HG03097 (cell line): ENCODE results near the gene ROR2.

Experiments used
- ATAC-seq: cut with Tn5 transposase; IDR thresholded peaks from one replicate; pipeline ENCODE4 v1.9.1; 2021; ENCODE audit not compliant: unreplicated experiment, low FRiP score

ROR2 gene

DNA sequence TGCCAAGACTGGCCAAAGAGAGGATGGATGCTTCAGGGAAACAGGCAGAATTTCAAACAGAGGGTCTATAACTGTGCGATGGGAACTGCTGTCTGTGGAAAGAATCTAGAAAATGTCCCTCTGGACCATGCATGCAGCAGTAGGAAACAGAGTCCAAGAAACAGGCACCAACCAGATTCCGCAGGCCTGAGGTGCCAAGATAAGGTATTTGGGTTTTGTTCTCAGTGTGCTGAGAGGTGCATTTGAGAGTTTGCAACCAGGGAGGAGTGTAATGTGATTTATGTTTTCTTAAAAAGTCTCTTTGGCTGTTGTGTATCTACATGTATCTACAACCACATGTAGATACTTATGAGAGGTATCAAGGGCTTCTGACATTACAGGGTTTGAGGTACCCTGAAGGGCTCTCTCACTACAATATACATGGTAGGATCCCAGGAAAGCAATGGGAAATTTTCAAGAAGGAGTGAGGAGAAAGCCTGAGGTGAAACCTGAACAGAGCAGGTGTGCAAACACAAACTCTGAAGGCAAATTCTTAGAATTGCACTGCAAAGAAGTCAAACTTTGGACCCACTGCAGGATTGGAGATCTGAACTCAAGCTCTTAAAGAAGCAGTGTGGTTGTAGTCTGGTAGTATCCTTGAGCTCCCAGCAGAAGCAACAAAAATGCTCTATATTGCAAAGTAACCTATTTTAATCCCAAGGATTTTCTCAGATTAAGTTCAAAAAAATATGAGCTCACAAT lies 343.6 kb downstream of the ROR2 start:
- no peak for ATAC-seq

DNA sequence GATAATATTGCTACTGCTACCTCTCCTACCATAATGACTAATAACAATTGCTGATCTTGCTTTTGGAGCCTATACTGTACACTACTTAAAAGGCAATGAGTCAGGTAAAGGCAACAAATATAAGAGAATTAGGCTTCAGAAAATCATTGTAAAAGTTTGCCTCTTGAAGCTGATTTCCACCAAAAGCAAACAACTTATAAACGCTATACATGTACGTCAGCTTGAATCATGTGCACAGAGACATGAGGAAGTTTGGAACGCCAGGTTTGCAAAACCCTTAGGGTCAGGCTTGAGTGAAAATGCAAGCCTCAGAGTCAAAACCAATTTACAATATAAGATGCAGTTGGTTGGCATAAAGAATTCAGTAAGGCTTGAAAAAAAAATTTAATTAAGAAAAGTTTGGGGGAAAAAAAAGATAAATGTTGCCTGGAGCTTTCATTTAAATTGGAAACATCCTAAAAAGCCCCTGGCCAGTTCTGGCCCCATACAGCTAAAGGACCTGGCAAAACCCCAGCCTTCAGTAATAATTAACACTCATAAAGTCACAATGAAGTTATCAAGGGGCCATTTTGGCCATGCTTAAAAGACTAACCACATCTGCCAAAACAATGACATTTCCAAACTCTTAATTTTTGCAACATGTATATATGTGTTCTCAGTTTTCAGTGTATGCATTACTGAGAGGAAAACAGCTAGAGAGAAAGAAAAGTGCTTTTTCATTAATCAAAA lies 345.4 kb downstream of the ROR2 start:
- no peak for ATAC-seq

DNA sequence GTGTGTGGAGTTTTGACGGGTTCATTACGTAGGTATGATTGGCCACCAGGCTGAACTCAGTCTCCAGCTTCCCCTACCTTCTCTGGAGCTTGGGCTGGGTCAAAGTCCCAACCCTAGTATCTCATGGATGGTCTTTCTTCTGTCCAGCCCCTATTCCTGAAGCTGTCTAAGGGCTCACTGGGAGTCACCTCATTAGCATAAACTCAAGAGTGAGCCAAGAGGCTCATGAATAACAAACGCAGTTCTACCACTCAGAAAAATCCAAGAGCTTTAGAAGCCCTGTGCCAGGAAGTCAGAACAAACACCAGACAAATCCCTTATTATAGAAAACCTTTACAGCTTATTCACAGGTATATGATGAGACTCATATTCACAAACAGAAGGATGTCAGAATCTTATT lies 346.1 kb downstream of the ROR2 start:
- no peak for ATAC-seq

DNA sequence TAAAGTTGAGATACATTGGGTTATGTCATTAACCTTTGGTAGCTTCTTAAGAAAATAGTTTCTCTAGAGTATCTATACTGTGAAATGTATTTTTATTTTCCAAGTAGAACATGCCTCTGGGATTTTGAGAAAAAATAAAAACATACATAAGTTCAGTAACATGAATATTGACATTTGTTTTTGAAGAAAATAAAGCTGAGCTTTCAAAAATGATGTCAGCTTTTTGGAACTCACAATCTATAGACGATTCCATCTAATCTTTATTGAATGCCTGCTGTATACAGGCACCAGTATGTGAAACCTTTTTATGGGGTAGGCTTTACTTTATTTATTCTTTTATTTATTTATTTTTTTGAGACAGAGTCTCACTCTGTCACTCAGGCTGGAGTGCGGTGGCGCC lies 350.5 kb downstream of the ROR2 start:
- ATAC-seq, result no peak

DNA sequence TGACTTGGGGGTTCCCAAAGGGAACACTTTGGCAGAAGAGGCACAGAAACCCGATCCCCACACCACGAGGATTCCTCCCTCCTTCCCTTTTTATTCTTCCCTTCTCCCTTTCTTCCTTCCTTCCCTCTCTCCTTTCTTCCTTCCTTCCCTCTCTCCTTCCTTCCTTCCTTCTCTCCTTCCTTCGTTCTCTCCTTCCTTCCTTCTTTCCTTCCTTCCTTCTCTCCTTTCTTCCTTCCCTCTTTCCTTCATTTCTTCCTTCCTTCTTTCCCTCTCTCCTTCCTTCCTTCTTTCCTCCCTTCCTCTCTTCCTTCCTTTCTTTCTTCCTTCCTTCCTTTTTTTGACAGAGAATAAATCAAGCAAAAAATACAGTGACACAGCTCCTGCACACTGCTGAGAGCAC lies 358.4 kb downstream of the ROR2 start:
- no peak for ATAC-seq

DNA sequence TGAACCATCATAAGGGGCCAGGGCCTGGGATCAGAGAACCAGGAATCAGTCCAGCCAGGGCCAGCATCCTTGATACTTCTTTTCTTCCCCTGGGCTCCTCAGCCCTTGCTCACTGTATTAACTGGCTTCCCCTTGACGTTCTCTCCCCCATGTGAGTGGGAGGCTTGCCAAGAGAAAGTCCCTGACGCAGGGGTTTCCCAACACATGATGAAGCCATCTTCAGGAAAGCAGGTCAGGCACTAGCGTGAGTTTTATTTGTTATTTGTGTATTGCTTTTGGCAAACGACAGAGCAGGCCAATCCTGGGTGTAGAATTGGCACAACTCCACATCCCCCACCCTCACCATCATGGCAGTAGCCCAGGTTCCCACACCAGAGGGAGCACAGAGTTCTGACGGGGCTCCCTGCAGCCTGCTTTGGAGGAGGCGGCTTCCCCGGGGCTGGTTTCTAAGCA lies 360.9 kb downstream of the ROR2 start:
- ATAC-seq, result no peak

DNA sequence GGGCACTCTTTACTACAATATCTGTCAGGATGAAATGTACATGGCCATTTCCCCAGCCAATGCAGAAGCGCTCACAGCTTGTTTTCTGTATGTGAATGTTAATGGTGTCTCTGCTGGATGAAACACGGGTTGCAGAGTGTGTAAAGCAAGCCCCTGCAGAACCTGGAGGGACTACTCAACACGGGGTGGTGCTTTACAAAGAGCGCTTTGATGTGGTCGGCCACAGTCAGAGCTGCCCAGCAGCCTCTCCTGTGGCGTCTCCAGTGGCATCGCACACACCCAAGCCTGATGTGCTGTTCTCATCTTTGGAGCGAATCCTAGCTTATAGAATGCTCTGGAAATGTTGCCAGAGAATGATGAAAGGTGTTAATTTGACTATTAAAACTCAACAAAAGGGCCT lies 363.7 kb downstream of the ROR2 start:
- no peak for ATAC-seq

DNA sequence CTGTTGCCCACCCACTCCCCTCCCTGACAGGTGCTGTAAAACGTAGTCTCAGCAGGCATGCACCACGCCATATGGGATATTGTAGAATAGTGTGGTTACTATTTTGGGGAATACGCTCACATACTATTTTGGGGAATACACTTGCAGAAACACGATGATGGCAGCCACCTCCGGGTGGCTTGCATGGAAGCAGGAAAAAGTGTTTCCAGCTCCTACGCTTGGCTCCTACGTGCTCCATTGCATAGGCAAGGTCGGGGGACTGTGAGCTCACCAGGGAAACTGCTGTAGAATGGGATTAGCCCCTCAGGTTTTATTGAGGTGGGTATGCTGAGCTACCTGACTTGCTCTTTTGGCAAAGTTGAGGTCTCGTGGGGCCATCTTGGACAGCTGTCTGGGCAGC lies 366.1 kb downstream of the ROR2 start:
- ATAC-seq, result no peak

DNA sequence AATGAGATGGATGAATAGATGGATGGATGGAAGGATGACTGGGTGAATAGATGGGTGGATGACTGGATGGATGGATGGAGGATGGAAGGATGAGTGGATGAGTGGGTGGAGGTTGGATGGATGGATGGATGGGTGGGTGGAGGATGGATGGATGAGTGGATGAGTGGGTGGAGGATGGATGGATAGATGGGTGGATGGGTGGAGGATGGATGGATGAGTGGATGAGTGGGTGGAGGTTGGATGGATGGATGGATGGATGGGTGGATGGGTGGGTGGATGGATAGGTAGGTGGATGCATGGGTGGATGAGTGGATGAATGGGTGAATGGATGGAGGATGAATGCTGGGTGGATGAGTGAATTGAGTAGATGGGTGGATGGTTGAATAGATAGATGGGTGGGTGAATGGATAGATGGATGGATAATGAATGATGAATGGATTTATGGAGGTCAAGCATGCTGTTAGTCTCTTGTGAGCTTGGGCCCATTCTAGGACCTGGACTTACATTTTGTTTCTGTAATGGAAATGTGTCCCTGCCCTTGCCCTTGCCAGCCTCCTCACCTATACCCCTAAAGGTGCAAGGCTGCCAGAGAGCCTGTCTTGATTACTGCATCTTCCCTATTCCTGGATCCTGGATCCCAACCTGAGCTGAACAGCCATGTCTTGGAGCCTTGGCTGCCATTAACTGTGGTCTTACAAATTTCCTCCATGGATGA lies 366.7 kb downstream of the ROR2 start:
- ATAC-seq, result no peak

DNA sequence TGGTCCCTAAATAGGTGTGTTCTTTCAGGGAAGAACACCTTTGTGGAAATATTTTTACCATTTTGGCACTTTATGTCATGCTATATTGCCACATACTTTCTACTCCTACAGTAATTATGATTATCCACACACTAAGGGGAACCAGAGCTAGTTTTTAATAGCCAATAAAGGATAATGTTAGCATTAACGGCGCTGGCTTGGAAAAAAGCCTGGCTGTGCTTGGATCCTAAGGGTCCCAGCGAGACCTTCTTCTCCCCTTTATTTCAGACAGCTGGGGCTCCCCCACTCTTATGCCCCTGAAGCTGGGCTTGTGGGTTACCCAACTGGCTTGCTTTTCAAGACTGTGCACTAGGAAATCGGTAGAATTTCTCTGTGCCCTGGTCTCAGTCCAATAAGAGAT lies 367.8 kb downstream of the ROR2 start:
- ATAC-seq, result no peak

DNA sequence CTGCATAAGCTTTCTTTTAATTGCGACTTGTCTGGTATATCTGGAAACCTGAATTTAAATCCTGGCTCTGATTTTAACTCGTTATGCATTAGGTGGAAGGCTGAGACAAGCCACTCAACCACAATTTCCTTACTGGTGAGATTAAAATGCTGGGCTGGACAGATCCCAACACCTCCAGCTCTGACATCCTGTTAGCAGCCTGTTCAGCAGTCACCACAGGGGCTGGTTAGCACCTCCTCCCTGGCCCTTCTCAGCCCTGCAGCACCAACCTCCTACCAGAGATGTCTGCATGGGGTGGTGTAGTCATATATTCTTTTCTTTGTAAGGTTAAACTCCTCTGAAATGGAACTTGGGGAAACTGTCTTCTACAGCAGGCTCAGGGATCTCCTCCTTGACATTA lies 369.9 kb downstream of the ROR2 start:
- ATAC-seq, result no peak

DNA sequence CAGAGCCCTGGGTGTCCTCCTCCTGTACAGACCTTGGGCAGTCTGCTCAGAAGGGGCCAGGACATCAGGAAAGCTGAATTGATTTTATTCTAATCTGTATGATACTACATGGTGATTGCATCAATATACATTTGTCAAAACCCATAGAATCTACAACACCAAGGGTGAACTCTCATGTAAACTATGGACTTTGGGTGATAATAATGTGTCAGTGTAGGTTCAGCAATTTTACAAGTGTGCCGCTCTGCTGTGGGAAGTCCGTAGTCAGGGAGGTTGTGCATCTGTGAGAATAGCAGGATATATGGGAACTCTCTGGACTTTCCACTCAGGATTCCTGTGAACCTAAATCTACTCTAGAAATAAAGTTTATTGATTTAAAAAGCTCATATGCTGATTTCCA lies 371.1 kb downstream of the ROR2 start:
- ATAC-seq, result no peak

DNA sequence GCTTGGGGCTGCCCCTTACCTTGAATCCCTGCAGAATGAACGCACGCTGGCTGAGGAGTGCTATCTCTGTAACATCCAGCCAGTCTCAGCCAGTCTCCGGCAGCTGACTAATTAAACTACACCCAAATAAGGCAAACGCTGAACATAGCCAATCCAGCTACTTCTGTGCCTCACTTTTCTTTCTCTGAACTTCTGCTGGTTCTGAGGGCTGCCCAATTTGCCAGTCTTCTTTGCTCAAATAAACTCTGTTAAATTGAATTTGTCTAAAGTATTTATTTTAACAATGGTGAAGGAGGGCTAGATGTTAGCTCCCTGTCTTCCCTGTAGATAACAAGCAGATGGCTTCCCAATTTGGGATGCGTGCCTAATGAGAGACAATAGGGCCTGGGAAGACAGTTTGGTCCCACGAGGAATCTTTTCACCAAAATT lies 372.4 kb downstream of the ROR2 start:
- ATAC-seq, result no peak

DNA sequence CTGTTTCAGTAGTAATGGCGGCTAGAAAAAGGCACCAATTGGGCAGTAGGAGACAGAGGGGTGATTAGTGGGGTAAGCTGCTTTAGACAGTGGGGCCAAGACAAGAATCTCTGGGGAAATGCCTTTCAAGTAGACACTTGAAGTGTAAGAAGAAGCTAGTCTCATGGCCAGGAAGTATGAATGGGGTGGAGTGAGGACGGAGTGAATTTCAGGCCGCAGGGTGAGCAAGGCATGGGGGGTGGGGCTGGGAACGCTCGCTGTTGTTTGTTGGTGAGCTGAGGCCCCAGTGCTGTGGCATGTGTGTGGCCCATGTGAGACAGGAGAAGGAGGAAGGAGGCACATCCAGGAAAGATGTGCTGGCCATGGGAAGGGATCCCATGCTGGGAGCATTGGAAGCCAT lies 377.2 kb downstream of the ROR2 start:
- ATAC-seq, result no peak

DNA sequence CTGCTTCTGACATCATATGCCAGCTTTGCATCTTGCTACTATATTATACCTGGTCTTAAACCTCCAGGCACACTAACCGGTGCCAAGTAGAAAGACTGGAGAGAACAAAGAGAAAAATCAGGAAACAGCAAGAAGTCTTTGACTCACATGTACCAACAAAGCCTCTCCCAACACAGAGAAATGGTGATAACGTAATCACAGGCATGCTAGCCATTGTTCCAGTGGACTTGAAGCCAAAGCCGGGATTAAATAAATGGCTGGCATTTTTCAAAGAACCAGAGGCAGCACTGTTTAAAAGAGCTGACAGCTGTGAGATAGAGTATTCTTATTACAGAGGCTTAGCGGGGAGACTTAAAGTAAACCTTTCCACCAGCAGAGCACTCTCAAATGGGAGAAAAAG lies 378.0 kb downstream of the ROR2 start:
- ATAC-seq, result no peak

DNA sequence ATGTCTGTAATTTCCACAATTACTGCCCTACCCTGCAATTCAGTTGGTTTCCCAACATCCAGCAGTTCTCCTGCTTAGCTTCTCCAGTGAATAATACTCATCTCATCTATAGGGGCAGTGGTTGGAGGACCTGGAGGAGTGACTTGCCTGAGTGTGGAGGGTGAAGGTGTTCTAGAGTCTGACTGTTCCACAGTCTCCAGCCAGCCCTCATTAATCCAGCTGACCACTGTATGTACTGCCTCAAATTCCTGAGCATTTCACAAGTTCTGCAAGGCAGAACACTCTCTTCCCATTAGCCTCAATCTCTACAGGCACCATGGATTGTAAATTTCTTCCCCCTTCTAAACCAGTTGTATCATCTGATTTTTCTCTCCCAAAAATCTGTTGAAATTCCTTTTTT lies 379.0 kb downstream of the ROR2 start:
- ATAC-seq, result no peak

DNA sequence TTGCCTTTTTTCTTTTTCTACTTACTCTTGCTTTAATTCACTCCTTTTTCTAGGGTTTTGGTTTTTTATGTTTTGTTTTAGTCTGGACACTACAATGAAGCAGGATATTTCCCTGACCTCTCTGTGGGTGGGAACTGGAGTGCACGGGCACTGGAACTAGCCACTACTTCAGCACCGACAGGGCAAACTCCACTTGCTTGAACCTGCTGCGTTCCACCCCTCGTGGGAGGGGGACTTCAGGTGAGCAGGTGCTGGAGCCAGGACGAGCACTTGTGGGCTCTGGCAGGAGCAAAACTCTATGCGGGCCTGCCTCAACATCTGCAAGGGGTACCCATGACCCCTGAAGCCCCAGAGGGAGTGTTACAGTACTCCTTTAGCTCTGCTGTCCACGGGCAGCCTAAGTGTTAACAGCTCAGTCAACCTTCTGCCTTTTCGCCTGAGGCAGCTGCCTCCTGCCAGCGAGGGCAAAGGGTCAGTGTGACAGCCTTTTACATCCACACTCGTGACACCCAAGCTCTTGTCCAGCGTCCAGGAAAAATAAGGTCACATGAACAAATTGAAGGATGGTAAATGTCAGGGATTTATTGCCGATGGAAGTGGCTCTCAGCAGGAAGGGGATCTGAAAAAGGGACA lies 382.3 kb downstream of the ROR2 start:
- no peak for ATAC-seq

DNA sequence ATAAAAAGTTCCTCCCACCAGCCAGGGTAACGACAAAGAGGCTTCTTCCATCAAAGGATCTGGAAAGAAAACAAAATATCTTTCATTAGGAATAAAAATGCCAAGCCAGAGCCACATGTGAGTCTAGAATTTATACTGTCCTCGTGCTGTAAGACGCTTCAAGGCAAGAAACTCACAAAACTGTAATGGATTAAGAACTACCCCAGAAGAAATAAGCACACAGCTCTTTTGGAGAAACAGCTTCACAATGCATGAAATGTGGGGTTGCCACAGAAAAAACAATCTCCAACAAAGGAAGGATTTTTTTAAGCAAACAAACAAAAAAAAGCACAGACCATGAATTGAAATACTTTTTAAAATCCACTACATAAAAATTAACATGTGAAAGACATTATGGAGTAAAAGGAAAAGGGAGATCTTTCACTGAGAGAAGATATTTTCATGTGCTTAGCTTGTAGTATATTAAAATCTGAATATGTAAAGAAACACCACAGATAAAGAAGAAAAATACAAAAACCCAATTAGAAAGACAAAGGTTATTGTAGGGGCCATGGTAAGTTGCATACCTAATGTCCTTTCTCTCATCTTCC lies 385.9 kb downstream of the ROR2 start:
- ATAC-seq, result no peak

DNA sequence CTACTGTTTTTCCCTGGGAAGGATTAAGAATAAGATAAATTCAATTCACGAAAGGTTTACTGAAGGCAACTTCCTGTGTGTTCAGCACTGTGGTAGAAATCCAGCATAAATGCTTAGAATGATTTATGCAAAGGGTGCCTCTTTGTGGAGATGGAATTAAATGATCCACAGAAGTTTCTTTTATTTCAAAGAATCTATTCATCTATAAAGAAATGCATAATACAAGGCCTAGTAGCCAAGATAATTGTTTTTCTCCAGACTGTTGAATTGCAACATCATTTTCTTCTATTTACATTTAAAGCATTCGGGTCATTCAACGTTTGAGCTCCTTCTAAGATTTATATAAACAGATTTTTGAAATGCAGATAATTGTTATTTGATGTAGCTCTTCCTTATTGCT lies 387.6 kb downstream of the ROR2 start:
- no peak for ATAC-seq

DNA sequence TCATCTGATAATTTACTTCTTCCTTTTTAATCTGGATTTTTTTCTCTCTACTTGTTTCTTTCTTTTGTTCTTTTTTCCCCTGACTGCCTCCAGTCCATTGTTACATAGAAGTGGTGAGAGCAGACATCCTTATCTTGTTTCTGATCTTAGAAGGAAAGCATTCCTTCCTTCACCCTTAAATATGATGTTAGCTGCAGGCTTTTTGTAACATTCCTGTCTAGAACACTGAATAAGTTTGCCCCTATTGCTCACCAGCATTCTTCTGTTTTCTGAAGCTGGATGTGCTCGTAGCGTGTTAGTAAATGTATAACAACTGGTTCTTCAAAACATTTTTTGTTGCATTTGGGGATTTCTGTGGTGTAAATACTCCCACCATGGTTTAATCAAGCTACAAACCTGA lies 389.7 kb downstream of the ROR2 start:
- no peak for ATAC-seq

DNA sequence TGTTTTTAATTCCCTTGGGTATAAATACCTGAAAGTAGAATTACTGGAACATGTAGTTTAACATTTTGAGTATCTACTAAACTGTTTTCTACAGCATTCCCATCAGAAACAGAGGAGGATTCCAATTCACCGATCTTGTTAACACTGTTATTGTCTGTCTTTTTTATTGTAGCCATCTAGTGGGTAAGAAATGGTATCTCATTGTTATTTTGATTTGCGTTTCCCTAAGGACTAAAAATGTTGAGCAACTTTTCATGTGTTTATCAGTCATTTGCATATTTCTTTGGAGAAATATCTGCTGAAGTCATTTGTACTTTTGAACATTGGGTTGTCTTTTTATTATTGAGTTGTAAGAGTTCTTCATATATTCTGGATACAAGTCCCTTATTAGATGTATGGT lies 391.1 kb downstream of the ROR2 start:
- ATAC-seq, result no peak
